NB4 (cell line): ENCODE data around the gene FAM181A.

Source experiments
- DNase-seq: peaks from one replicate; pipeline ENCODE4 v3.0.0; 2010; ENCODE audit warnings: low read depth
- H3K4me3 ChIP-seq: one replicate; pipeline ENCODE4 v1.5.1; 2011; ENCODE audit warnings: mild to moderate bottlenecking, low read depth, low read length, moderate library complexity
- CTCF ChIP-seq: IDR thresholded peaks from one replicate; pipeline ENCODE4 v1.5.1; 2012; ENCODE audit warnings: low read depth, low read length
- MAX ChIP-seq: IDR thresholded peaks from 2 replicates; pipeline ENCODE4 v1.6.1; 2011; ENCODE audit warnings: low read depth, low read length
- MYC ChIP-seq: IDR thresholded peaks from 2 replicates; pipeline ENCODE4 v1.6.1; 2011; ENCODE audit warnings: low read depth, low read length
- POLR2A ChIP-seq: IDR thresholded peaks from 2 replicates; pipeline ENCODE4 v1.6.1; 2011; ENCODE audit warnings: mild to moderate bottlenecking; ENCODE audit not compliant: insufficient read length; ENCODE audit errors: extremely low read depth

FAM181A gene

GRCh38 chr14:93976477-93977057 is 49.4 kb downstream of the FAM181A start, which contains the start of gene ASB2:
ASB2 (minus strand) TSS chr14:93976570; CDS start chr14:93964539, 12,031 bp downstream.
- no peak for TF ChIP-seq POLR2A
- no peak for DNase-seq
- no peak within 1 kb of the TSS for H3K4me3 ChIP-seq

GRCh38 chr14:93977171-93977570 is 50.0 kb downstream of the FAM181A start:
- no peak for TF ChIP-seq POLR2A
- DNase-seq, result no peak
- no peak overlapping the region for H3K4me3 ChIP-seq

GRCh38 chr14:93977790-93978581 is 50.8 kb downstream of the FAM181A start:
- peak; percentile 64 for DNase-seq
- H3K4me3 ChIP-seq, result no peak overlapping the region
- TF ChIP-seq CTCF (no peak), POLR2A (no peak), MYC (peak; percentile 50; the same call in 1 of the 2 replicates), MAX (peak; percentile 69; the same call in 1 of the 2 replicates)

GRCh38 chr14:93978735-93979134 is 51.6 kb downstream of the FAM181A start:
- no peak for DNase-seq
- no peak overlapping the region for H3K4me3 ChIP-seq
- no peak for TF ChIP-seq MAX
- no peak for TF ChIP-seq MYC
- no peak for TF ChIP-seq POLR2A
- TF ChIP-seq CTCF, result no peak
